HK-2 (cell line): ENCODE measurements around the gene PCSK6.

ENCODE experiments used
- DNase-seq: peaks from one replicate; pipeline ENCODE4 v3.0.0-alpha.2; 2018; ENCODE audit not compliant: unreplicated experiment

Gene PCSK6

DNA sequence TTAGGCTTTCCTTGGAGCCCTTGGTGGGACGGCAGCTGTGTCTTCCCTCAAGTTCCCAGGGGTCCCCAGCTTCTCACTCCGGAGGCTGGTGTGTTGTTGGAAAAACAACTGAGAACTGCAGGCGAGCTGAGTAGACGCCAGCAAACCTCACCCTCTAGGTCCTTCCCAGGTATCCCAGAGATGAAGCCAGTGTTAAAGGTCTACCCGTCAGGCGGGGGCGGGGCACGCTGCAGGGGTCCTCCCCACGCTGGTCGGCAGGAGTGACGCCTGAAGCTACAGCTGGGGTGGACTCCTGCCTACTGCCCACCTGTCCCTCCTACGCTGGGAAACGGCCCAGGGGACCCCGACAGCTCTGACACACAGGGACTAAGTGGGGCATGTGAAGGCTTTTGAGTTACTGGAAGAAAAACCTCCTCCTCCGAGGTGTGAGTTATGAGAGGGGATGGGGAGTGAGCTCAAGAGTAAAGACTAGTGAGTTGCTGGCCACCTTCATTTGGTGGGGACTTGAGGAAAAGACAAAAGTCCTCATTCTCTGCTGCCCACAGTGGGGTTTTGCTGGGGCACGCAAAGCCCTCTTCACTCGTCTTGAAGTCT is 162.3 kb downstream of the PCSK6 start:
- no peak for DNase-seq

DNA sequence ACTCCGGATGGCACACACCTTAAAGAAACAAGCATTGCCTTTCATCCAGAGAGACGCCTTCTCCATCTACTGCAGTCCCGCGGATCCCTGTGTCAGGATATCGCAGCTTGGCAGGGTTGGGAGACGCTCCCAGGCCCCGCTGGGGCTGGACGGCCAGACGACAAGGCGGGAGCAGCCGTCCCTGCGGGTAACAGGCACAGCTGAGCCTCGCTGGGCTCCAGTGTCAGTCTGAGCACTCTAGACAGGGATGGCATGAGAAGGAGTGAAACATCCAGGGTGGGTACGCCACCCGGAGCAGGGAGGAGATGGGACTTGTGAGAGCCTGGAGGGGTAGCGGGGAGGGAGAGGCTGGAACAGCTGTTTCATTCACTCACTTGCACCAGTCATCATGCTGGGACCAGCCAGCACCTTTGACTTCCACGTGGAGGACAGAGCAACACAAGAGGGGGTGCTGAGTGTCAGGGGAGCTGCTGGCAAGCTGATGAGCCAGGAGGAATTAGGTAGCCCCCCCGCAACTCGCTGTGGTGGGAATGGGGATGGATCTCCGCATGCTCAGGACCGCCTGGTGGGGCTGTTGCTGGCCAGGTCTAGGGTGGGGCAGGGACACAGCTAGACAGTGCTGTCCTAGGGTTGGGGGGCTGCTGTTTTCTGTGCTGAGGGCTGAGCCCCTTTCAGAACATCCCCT is 162.9 kb downstream of the PCSK6 start:
- DNase-seq: no peak

DNA sequence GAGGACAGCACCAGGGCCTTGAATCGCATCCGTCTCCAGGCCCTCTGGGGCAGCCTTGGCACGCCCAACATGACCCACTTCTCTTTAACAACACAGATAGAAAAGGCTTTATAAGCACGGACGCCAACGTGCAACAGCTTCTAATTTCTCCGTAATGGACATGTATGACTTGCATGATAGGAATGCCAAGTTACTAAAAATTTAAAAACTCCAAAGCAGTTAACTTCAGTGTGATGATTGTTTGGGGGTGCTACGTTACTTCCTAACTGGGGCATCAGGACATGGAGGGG is 163.5 kb downstream of the PCSK6 start:
- DNase-seq: no peak

DNA sequence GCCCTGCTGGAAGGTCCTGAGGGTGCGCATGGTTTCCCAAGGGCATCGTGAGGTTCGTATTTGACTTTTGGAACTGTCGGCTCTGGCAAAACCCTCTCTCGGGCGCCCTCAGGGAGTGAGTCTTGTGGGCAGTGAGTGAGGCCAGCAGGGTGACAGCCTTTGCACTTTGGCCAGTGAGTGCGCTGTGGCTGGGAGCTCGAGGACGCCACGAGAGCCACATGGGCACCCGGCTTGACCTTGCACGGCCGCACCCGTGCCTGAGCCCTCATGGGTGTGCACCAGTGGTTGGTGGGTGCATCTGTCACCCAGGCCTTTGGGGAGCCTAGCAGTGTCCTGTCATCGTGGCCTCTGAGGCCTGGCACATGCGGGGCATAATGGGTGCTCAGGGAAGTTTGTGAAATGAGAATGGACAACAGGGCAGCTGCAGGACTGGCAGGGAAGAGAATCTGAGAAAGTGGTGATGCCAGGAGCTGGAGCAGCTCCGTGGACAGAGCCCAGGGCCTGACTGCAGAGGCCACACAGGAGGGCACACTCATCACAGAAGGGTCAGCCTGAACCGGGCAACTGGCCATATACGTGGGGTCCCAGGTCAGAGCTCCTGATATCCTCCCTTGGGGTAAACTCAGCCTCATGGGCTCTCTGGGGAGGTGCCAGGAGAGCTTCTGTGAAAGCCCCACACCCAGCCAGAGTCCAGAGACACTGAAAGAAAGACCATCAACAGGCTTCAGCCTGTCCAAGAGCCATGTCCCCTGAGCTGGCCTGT is 164.1 kb downstream of the PCSK6 start:
- DNase-seq: no peak

DNA sequence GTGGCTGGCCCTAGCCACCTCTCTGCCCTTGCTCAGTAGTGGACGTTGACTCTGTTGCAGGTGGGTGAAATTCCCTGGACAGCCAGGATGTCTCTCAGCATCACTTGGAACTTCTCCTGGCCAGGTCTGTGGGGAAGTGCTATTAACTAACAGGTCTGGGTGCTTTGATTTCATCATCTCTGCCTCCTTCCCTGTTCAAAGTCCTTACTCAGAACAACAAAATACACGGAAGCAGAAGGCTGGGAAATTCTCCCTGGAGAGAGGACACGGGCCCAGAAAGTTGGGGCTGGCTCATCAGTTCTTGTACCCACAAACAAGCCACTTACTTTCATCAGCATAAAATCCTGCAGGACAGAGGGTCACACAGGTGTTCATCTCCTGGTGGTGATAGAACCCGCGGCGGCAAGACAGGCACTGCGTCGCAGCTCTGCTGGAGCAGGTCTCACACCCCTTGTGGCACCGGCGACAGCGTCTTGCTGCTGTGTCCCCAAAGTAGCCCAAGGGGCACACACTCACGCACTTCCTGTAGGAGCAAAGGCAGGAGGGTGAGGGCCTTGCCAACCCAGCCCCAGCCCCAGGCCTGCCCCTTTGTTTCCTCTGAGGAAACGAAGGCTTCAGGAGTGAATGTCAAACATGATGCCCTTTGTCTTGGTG is 164.9 kb downstream of the PCSK6 start:
- DNase-seq: no peak

DNA sequence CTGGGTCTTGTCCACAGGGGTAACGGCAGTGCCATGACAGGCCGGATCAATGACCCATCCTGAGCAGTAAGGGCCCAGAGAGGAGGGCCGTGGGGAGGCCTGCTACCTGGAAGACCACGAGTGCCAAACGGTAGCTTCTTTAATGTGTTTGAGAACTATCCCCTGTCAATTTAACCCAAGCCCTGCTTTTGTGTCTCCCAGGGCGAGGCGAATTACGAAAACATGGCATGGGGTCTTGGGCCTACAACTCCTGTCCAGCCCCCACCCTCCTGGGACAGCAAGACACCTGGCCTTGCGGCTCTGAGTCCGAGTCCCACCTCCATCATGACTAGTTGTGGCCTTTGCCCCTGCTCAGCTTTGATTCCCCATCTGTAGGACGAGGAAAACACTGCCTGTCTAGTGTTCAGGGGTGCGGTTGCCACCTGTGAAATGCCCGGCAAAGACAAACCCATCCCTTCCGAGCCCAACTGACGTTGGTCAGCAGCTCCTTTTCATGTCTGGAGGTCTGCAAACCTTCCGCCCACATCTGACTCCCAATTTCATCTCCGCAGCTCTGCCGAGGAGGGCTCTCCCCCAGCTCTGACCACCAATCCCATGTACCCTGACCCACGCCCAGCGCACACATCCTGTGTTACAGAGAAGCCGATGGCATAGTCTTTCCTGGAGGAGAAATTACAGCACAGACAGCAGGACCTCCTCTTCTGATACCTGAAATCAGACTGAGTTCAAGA is 165.5 kb downstream of the PCSK6 start:
- DNase-seq: no peak

DNA sequence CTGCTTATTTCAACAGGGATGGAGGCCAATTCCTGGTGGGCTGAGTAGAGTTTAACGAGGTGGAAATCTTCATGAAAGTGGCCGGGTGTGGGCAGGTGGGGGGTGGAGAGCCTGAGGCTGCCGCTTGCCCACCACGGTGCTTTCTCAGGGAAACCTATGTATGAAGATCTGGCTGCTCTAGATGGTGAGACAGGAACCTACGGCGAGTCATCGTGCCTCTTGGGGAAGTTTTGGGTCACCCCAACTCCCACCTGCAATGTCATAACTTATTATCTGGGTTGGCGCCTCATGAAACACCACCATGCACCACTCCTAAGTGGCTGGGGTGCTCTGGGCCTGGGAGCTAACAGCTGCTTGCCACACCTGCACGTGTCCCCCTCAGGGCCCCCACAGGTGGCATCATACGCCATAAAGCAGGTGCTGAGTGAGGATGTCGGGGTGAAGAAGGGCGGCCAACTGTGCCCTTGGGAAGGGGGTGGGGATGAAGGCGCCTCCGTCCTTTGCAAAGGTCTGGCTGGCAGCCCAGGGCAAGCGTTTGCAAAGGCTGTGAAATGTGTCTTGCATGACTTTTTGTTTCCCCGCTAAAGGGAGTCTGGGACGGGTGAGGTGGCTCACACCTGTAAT is 166.5 kb downstream of the PCSK6 start:
- no peak for DNase-seq

DNA sequence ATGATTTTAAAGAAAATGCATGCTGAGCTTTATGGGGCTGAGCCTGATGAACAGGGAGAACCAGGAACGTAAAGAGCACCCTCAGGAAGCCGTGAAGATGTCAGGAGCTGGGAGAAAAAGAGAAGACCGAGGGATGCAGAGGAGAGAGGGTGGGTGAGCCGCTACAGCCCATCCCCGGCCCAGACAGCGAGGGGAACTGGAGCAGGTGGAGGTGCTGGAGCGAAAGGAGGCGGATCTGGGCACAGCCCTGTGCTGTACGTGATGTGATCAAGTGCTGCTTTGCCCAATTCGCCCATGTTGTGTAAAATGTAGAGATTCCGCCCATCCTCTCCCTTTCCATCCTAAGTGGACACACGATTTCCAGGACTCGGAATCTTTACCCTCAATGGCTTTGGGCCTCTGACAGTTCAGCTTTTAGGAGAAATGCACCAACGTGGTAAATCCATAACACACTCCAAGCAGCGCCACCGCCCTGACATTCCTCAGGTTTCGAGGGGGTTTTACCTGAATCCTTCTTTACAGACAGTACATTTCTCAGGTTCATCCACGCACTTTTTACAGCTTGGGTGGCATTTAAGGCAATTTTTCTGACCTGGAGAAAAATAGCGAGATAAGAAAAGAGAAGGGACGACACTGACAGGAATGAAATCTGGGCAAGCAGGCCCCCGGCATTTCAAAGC is 167.4 kb downstream of the PCSK6 start:
- DNase-seq: no peak

DNA sequence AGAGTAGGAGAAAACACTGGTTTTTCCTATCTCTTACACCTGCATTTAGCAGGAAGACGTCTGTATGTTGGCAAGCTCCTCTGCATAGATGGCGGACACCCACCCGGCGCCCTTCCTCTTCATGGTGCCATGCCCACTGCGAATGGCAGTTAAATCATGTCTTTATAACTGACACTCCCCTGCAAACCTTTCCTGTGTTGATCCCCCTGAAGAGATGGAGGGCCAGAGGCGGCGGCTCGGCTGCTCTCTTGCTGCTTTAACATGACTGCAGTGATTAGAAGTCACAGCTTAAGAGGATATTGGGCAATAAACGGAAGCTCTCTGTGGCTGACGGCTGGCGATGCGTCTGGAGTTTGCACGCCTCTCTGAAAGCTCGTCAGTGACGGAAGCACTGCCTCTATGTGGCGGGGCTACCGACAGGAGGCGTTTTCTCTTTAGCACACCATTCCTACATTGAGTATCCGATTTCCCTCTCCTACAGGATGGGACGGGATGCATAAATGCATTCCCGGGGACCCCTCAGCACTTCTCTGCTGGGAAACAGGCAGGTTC is 168.9 kb downstream of the PCSK6 start:
- DNase-seq: no peak

GRCh38 chr15:101318839-101319238 is 170.7 kb downstream of the PCSK6 start:
- DNase-seq: no peak

DNA sequence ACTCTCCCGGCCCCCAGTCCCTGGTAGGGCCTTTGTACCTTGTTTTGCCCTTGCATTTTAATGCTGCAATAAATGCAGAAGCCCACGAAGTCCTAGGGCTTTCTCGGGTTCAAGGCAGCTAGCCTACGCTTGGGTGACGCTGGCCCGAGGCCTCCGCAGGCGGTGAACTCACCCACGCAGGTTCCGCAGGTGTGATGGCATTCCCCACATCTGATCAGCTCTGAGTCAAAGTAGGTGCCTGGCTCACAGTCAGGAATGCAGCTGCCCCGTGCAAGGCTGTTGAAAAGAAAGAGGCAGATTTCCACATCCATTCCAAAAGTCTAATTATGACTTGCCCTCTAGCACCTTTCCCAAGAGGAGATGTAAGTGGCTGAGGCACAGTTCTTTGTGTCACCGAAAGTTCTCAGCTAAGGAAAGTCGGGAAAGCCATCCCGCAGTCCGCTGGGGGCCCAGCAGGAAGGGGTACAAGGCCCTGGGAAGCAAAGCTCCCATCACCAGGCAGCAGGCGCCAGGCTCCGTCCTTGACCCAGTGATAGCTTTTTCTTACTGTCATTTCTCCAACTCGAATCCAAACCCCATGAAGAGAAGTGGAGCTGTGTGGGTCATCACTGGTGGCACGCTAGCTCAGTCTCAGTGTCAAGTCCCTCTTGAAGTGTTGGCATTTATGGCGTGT is 171.2 kb downstream of the PCSK6 start:
- DNase-seq: no peak

DNA sequence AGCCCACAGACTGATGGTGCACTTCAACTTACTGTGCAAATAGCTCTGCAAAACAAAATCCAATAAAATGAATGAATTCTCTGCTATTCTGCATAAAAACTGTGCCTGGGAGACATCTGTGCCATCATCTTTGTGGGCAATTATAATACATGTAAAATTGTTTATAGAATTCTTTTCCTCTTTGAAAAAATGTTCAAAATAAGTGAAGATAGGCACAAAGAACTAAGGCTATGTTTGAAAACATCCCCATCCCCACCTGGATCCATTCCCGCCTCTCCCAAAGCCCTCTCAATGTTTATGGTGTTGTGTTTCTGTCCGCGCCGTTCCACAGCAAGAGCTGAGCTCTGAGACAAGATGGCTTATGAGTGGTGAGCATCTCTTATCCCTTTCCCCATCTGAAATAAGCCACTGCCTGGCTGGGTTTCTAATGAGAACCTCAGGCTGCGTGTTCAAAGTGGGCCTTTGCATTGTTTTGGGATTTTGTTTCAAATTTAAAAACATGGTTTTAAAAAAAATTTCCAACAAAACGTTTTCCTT is 172.1 kb downstream of the PCSK6 start:
- no peak for DNase-seq

DNA sequence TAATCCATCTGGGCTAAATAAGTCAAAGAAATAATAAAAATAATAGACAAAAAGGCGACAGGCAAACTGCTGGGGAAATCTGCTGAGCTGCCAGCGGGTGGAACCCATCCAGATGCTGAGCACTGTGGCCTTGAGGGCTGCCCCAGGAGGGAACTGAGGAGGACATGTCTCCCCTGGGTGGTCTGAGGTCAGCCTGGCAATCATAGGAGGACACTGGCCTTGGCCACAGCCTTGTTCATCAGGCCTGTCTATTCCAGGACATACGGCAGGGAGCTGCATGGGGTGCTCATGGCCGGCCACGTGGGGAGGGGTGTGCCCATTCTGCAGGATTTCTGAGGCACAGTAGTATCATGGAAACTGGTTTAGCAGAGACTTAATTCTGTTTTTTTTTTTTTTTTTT is 173.0 kb downstream of the PCSK6 start:
- DNase-seq: no peak

GRCh38 chr15:101315736-101316135 is 173.8 kb downstream of the PCSK6 start:
- no peak for DNase-seq

DNA sequence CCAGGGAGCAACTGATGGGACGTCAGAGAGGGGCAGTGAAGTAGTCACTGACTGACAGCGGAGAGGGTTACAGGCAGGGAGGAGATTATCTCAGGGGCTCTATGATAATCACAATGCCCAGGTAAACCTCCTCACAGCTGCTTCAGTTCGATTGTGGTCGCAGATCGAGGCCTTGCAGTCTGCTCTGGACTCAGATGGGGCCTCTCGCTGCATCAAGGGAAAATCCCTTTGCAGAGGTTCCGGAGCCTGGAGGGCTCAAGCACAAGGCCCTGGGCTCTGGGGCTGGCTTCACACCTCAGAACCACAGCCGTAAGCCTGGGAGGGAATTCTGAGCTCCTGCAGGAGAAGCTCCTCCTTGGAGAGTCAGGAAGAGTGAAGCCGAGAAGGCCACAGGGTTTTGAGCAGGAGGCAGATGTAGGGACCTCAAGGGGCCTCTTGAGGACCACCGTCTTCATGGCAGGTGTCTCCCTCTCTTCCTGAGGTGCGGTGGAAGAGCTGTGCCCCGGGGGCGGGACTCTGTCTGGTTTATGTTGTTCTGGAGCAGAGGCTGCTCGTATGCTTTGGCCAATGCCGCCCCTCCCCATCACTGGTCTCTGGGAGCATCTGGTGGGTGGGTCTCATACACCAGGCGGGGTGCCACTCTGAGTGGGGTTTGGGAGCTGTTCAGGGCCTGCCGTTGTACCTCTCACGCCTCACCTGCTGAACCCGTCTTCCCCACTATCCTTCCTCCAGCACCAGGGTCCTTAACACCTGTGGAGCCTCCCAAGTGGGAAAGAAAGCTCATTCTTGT is 175.0 kb downstream of the PCSK6 start:
- no peak for DNase-seq

GRCh38 chr15:101313041-101313761 is 176.3 kb downstream of the PCSK6 start:
- no peak for DNase-seq

DNA sequence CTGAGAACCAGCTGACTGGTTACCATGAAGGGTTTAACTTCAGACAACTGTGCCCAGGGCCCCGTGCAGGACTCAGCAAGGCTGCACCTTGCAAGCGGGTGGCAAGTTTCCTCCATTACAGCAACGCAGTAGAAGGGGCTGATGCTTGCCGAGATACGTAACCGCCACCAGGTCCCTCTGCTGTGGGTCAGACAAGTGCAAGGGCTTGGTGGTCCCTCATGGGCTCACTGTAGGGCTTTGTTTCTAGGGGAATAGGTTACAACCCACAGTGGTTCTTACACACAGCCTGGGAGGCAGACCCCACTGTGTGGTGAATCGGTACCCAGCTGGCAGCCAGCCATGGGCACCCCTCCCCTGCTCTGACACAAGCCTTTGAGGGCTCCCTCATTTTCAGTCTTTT is 179.0 kb downstream of the PCSK6 start:
- DNase-seq: no peak

DNA sequence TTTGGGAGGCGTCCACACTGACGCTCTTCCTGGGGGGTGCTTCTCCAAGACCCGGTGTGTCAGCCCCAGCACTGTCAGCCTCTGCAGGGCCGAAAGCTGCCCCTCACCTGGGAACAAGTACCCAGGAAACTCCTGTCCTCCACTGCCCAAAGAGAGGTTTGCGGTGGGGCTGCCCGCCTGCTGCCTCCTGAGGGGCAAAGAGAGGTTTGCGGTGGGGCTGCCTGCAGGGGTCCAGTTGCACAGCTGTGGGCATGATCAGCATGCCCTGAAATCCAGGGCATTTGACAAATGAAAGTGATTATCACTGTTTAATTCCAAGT is 179.4 kb downstream of the PCSK6 start:
- DNase-seq: no peak
